HFF-Myc (cell line): Measurements from ENCODE around the gene FAM3D.

Experiments used
- DNase-seq: peaks from one replicate; pipeline ENCODE4 v3.0.0-alpha.2; 2011; ENCODE audit warnings: low read depth; ENCODE audit errors: extremely low read depth
- H3K4me3 ChIP-seq: replicated peaks from 2 replicates; pipeline ENCODE4 v1.5.1; 2011; ENCODE audit warnings: low read depth, mild to moderate bottlenecking, control low read depth, low read length
- TF ChIP-seq, protein P1 (sequence below): IDR thresholded peaks from 2 replicates; pipeline ENCODE4 v1.5.1; 2012; ENCODE audit warnings: mild to moderate bottlenecking, low read depth, low read length, control low read depth; ENCODE audit errors: missing control alignments

The FAM3D gene

DNA sequence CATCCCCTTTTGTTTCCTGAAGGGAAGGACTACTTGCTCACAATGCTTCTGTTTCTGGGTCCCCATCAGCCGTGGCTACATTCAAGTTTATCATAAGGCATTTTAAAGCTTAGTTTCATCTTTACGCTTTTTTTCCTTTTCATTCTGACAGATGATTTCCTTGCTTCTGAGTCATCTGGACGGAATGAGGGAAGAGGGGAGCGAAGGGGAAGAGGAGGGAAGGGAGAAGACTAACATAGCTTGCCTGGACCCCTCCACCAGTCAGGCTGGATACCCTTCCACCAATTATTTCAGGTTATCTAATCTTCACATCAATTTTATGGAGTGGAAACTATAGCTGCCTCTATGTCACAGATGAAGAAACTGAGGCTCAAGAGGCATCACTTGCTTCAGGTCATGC lies 27.6 kb downstream of the FAM3D start:
- no peak for DNase-seq
- no peak overlapping the region for H3K4me3 ChIP-seq
- TF ChIP-seq, protein P1, sequence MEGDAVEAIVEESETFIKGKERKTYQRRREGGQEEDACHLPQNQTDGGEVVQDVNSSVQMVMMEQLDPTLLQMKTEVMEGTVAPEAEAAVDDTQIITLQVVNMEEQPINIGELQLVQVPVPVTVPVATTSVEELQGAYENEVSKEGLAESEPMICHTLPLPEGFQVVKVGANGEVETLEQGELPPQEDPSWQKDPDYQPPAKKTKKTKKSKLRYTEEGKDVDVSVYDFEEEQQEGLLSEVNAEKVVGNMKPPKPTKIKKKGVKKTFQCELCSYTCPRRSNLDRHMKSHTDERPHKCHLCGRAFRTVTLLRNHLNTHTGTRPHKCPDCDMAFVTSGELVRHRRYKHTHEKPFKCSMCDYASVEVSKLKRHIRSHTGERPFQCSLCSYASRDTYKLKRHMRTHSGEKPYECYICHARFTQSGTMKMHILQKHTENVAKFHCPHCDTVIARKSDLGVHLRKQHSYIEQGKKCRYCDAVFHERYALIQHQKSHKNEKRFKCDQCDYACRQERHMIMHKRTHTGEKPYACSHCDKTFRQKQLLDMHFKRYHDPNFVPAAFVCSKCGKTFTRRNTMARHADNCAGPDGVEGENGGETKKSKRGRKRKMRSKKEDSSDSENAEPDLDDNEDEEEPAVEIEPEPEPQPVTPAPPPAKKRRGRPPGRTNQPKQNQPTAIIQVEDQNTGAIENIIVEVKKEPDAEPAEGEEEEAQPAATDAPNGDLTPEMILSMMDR: no peak

DNA sequence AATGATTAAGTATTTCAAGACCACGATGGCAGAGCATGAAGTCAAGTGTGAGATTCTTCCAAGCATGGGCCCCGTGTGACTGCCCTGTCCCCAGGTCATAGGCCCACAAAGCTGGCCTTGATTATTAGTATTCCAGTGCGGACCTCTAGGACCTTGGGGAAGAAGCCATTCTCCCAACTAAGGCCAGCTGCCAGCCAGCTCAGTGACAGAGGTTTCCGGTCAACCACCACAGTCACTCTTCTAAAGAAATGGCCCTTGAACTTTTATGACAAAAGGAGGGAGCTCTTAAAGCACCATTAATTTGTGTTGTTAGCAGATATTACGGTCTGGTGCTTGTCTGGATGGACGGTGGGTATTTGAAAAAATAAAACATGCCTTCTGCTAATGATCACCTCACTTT lies 28.0 kb downstream of the FAM3D start:
- TF ChIP-seq, protein P1: no peak
- no peak overlapping the region for H3K4me3 ChIP-seq
- DNase-seq: no peak

DNA sequence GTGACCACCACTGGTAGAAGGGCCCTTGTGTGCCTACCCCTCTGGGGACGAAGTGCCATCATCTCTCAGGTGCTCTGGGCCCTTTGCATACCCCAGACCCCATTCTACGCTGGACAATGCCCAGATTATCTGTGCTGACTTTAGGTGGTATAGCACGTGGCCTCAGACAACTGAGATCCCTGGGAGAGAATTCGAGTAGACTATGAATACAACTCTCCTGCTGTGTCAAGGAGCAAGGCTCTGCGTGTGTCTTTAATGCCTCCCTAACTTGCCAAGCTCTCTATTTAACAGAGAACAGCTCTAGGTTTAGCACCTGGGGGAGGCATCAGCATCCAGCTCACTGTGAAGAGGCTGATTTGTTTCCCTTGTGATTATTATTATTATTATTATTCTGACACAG lies 29.1 kb downstream of the FAM3D start:
- TF ChIP-seq, protein P1: no peak
- no peak overlapping the region for H3K4me3 ChIP-seq
- DNase-seq: no peak

DNA sequence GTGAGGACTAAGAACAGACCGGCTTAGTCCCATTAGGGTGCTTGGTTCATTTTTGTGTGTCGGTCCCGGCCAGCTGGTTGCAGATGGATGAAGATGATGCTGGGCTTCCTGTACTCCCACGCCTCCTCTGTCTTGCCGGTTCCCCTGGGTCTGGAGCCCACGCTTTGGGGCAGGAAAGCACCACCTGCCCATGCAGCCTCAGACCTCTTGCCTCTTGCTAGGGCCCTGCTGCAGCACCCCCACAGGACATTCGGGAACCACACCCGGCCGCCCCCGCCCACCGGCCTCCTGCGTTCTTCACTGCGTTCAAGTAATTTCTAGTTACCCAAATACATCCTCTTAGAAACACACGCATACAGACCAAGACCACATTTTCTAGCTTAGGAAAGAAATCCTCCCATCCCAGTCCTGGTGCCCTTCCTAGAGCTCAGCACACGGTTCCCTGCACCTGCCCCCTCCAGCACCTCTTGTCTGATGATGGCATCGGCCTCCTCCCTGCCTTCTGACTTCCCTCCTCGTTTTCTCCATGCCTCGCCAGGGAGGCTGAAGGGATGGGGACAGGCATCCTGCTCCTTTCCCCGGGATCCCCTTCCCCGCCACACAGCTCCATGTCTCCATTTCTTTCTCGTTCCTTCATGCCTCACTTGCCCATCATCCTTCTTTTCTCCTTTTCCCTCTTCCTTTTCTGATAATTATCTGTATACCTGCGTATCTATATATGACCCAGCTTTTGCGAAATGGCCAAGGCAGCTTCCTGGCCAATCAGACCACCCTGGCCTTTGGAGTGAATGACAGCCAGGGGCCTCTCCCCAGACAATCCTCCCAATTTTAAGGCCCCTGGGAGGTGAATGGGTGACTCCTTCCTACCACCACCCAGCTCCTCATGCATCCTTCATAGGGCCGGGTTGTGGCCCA lies 30.9 kb downstream of the FAM3D start:
- no peak overlapping the region for H3K4me3 ChIP-seq
- TF ChIP-seq, protein P1: no peak
- no peak for DNase-seq

DNA sequence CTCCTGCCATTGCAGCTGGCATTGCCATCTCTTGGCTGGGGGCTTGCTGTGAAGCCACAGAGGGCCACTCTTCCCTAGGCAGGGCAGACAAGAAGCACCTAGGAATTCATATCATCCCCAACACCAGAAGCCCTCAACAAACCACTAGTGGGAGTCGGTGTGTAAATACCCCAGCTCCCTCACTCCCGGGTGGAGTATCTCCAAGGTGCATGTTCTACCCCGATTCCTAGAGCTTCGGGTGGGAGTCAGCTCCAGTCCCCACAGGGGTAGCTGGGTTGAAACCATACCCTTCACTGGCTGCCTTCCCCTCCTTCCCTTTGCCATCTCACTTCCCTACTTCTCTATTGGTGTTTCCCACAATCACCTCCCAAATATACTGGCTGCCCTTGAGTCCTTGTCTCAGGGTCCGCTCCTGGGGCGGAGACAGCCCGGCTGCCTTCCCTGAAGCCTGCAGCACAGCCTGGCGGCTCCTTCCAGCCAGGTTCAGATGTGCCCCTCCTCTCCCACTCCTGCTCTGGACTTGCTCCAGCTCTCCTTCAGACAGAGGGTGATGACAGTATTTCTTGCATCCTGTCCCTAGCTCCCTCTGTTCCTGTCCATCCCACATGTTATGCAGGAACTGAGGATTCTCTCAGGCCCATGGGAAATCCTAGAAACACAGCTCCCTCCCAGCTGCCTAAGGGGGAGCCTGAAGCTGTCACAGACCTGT lies 33.3 kb downstream of the FAM3D start:
- no peak for DNase-seq
- H3K4me3 ChIP-seq: no peak overlapping the region
- TF ChIP-seq, protein P1: no peak

DNA sequence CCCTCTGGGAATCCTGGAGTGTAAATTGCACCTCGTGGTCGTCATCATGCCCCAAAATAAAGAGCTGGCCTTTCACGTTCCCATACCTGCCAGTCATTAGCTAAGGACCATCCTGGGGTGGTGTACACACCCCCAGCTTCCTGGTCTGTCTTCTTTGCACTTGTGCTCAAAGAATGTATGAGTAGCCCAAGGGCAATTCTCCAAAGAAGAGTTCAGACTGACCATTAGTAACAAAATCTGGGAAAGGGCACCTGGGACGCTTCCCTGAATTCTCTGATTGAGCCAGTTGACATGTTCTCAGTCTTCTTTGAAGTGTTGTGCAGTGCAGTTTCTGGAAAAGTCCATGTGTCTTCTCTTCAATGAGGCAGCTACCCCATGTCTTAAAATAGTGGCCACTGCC lies 34.8 kb downstream of the FAM3D start:
- TF ChIP-seq, protein P1: no peak

More for the DNA sequence above, 34.8 kb downstream of the FAM3D start:
- DNase-seq: no peak
- no peak overlapping the region for H3K4me3 ChIP-seq
